Thoracic aorta (tissue), 2 donors: ENCODE results near the gene C6orf15. TPM values are rescaled to one million over a fixed set of nuclear protein-coding genes. Genes with fewer than 3 reads are reported as not detected.

Experiments used
- ATAC-seq: fragments of 150-250 bp; one replicate; pipeline ENCODE4 v1.8.0; 2017; ENCODE audit warnings: low read depth; ENCODE audit not compliant: insufficient number of reproducible peaks, low FRiP score
- DNase-seq: peaks from one replicate; pipeline ENCODE4 v3.0.0-alpha.2; 2020; ENCODE audit warnings: low spot score
- H3K27ac ChIP-seq, 2 donors: fragments of 200-600 bp; sonication (generic); 1 replicate in 1 of 2; 2 replicates in 1 of 2; pipeline ENCODE4 v1.5.1; 2016; ENCODE audit warnings: mild to moderate bottlenecking in 2 of 2, moderate library complexity in 2 of 2
- H3K27me3 ChIP-seq: fragments of 200-600 bp; sonication (generic); replicated peaks from 2 replicates; pipeline ENCODE4 v1.6.0; 2016; ENCODE audit warnings: mild to moderate bottlenecking; ENCODE audit not compliant: insufficient read depth
- H3K36me3 ChIP-seq: fragments of 200-600 bp; sonication (generic); one replicate; pipeline ENCODE4 v1.5.1; 2016
- H3K4me1 ChIP-seq, 2 donors: fragments of 200-600 bp; sonication (generic); 1 replicate in 1 of 2; 2 replicates in 1 of 2; pipeline versions ENCODE4 v1.5.1 to v1.6.0; 2016; ENCODE audit warnings: low read depth in 2 of 2, mild to moderate bottlenecking in 1 of 2; ENCODE audit not compliant: control insufficient read depth in 1 of 2
- H3K4me3 ChIP-seq: fragments of 200-600 bp; sonication (generic); 2 replicates; pipeline ENCODE4 v1.5.1; 2016; ENCODE audit warnings: mild to moderate bottlenecking
- H3K9me3 ChIP-seq: fragments of 200-600 bp; sonication (generic); 2 replicates; pipeline ENCODE4 v1.5.1; 2016
- total RNA-seq, 2 donors: library from RNA; depleted of rRNA; stranded (reverse); fragments of >200 nt; gene quantifications; one replicate each; pipeline versions ENCODE4 v1.1.0 to v1.2.3, GENCODE V29; 2016
- TF ChIP-seq, protein P1 (sequence below): fragments of 200-600 bp; sonication (generic); IDR thresholded peaks from one replicate; pipeline ENCODE4 v1.5.1; 2019; ENCODE audit warnings: antibody characterized with exemption

Gene C6orf15
- total RNA-seq, 2 donors from 2014 or later: not detected

DNA sequence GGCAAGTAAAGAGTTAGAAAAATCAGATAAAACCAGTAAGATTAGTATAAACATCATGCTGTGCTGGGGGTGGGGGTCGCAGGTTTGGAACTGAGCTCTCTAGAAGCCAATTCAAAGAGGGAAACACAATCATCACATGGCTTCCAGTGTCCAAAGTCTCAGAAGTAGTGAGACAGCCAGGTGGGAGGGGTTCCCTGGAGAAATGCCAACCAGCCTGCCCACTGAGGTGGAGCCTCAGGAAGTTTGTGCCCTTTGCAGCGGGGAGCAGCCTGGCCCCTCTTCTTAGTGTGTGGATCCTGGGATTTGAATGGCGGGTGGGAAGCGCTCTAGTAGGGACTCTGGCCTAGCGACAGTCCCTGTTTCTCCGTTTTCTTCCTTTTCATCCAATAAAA, 21.4 kb downstream of the C6orf15 start:
- H3K27me3 ChIP-seq: no peaks in the 10 kb centered on the region

DNA sequence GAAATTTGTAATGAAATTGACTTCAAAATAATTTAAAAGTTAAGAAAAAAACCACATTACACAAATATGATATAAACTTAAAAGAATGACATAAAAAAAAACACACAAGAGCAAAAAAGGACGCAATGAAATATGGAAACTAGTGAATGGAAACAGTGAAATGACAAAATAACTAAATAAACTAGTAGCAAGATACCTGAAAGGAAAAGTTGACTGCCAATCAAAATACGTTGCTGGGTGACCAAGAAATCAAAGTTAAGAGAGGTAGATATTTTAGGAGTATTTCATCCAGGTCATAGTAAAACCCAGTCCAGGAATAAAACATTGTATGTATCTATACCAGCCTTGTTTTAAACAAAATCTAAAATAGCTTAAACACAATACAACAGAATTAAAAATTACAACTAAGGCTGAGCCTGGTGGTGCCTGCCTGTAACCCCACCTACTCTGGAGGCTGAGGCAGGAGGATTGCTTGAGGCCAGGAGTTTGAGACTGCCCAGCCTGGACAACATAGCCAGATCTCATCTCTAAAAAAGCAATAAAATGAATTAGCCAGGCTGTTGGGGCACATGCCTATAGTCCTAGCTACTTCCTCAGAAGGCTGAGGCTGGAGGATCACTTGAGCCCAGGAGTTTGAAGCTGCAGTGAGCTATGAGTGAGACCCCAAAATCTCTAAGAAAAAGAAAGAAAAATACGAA, 22.0 kb downstream of the C6orf15 start:
- TF ChIP-seq, protein P1, sequence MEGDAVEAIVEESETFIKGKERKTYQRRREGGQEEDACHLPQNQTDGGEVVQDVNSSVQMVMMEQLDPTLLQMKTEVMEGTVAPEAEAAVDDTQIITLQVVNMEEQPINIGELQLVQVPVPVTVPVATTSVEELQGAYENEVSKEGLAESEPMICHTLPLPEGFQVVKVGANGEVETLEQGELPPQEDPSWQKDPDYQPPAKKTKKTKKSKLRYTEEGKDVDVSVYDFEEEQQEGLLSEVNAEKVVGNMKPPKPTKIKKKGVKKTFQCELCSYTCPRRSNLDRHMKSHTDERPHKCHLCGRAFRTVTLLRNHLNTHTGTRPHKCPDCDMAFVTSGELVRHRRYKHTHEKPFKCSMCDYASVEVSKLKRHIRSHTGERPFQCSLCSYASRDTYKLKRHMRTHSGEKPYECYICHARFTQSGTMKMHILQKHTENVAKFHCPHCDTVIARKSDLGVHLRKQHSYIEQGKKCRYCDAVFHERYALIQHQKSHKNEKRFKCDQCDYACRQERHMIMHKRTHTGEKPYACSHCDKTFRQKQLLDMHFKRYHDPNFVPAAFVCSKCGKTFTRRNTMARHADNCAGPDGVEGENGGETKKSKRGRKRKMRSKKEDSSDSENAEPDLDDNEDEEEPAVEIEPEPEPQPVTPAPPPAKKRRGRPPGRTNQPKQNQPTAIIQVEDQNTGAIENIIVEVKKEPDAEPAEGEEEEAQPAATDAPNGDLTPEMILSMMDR: no peak
- DNase-seq (no peak), ATAC-seq (no peak)
- no peaks in the 10 kb centered on the region for H3K27me3 ChIP-seq
- H3K27ac ChIP-seq: no peak overlapping the region
- H3K4me1 ChIP-seq: peaks cover 0 to 6% of the 10 kb centered on the region in 2 donors
- H3K9me3 ChIP-seq: no peaks in the 10 kb centered on the region
- H3K36me3 ChIP-seq: no peaks in the 10 kb centered on the region
- H3K4me3 ChIP-seq: no peak overlapping the region

More for the DNA sequence above, 21.4 kb downstream of the C6orf15 start:
- Histone ChIP-seq H3K9me3 (no peaks in the 10 kb centered on the region), H3K4me1 (peaks cover 0 to 6% of the 10 kb centered on the region in 2 donors), H3K4me3 (no peak overlapping the region), H3K36me3 (no peaks in the 10 kb centered on the region), H3K27ac (no peak overlapping the region)
- DNase-seq: no peak
- no peak for ATAC-seq
- TF ChIP-seq, protein P1: no peak

DNA sequence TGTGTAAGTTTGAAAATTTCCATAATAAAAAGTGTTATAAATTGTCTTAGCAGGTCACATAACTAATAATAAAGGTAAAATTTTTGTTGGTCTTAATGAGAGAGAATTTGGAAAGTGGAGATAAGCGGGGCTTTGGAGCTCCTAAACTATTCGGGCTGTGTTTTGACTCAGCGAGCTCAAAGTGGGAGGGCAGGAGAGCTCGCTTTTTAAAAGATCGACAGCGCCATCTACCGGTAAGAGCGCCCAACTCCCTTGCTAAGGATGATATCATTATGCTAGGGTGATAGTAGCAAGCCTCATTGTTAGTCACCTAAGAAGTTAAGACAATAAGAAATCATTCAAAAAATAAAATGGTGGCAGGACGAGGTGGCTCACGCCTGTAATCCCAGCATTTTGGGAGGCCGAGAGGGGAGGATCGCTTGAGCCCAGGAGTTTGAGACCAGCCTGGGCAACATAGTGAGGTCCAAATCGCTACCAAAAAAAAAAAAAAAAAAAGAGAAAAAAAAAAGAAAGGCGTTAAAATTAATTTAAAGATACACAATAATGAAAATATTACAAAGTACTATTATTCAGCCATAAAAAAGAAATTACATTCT, 24.8 kb downstream of the C6orf15 start:
- Histone ChIP-seq H3K27me3 (no peaks in the 10 kb centered on the region), H3K4me1 (peaks cover 0 to 6% of the 10 kb centered on the region in 2 donors), H3K36me3 (no peaks in the 10 kb centered on the region), H3K4me3 (no peak overlapping the region), H3K27ac (no peak overlapping the region), H3K9me3 (no peaks in the 10 kb centered on the region)
- peak; percentile 62 for DNase-seq
- TF ChIP-seq, protein P1: peak; percentile 81
- ATAC-seq: peak; percentile 86

DNA sequence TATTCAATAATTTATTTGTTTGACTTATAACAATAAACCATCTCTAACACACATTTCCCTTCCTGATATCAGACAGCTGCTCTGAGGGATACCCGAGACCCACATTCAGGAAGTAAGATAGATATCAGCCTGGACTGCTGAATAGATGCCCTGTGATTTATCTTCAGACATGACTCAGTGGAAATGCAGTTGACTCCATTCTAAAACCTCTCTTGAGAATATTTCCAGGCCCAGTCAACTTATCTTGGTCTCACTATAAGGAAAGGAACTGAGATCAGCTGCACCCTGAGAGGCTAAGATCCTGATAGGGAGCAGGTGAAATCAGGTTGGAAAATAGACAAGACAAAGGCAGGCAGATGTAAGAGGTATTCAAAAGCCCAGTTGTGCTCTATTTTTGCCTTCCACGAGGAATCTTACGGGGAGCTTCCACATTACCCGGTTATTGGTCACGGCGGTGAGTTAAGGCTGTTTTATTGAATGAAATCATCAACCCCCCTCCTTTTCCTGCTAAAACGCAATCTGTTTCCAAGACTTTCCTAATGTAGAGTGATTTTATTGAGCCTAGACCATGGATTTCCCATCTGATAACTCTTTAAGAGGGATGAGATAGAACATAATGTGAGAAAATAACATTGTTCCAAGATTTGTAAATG, 25.5 kb downstream of the C6orf15 start:
- DNase-seq (no peak), ATAC-seq (no peak)
- TF ChIP-seq, protein P1: no peak
- H3K27ac ChIP-seq: no peak overlapping the region
- H3K36me3 ChIP-seq: no peaks in the 10 kb centered on the region
- H3K4me1 ChIP-seq: peaks cover 0 to 6% of the 10 kb centered on the region in 2 donors
- H3K9me3 ChIP-seq: no peaks in the 10 kb centered on the region
- H3K4me3 ChIP-seq: no peak overlapping the region
- H3K27me3 ChIP-seq: no peaks in the 10 kb centered on the region

DNA sequence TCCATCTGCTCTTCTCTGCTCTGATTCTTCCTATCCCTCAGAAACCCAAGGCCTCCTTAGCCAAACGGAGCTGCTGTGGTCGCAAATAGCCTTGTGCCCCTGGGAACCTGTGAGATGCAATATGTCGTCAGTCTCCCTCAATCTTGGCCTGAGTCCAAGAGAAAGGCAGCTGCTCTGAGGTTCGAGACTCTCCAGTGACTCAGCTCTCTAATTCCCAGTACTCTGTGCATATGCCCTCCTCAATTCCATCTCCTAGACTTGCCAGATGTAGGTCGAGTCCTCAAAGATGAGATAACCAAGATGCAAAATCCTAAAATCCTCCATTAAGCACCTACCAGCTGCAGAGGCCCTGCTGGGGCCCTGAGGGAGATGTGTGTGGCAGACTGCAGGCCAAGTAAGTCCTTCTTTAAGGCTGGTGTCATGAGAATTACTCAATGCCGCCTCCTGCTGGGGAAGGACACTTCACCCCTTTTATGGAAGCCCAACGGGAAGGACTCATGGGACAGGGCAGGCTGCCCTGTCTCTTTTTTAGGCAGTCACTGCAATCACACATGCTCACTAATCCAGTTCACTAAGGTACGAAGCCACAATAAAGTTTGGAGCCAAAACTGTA, 28.5 kb downstream of the C6orf15 start:
- Histone ChIP-seq H3K4me1 (peaks cover 0 to 6% of the 10 kb centered on the region in 2 donors), H3K9me3 (no peaks in the 10 kb centered on the region), H3K27me3 (no peaks in the 10 kb centered on the region), H3K4me3 (no peak overlapping the region), H3K36me3 (no peaks in the 10 kb centered on the region), H3K27ac (no peak overlapping the region)
- DNase-seq: no peak
- ATAC-seq: no peak
- TF ChIP-seq, protein P1: no peak
